Fibroblast of lung (primary cell): ENCODE results near the gene ITGB8. TPM values are rescaled to one million over a fixed set of nuclear protein-coding genes. Genes with fewer than 3 reads are reported as not detected.

ENCODE experiments used
- DNase-seq, 2 donors: peaks; one replicate each; pipeline versions ENCODE4 v3.0.0 to v3.0.0-alpha.2; 2010; ENCODE audit warnings: low read depth in 2 of 2
- H2AFZ ChIP-seq: 2 replicates; pipeline ENCODE4 v1.5.1; 2012; ENCODE audit warnings: low read length, control low read depth, inconsistent platforms
- H3K27ac ChIP-seq: 2 replicates; pipeline ENCODE4 v1.5.1; 2011; ENCODE audit warnings: low read length, control low read depth; ENCODE audit not compliant: insufficient read depth
- H3K27me3 ChIP-seq: 2 replicates; pipeline ENCODE4 v1.5.1; 2011; ENCODE audit warnings: mild to moderate bottlenecking, low read length; ENCODE audit not compliant: control insufficient read depth, insufficient read depth
- H3K36me3 ChIP-seq: 2 replicates; pipeline ENCODE4 v1.5.1; 2011; ENCODE audit warnings: low read length; ENCODE audit not compliant: control insufficient read depth, insufficient read depth
- H3K4me1 ChIP-seq: 2 replicates; pipeline ENCODE4 v1.5.1; 2011; ENCODE audit warnings: low read length; ENCODE audit not compliant: control insufficient read depth, insufficient read depth; ENCODE audit errors: extremely low read depth
- H3K4me2 ChIP-seq: 2 replicates; pipeline ENCODE4 v1.5.1; 2011; ENCODE audit warnings: low read length, control low read depth; ENCODE audit not compliant: insufficient read depth; ENCODE audit errors: extremely low read depth
- H3K4me3 ChIP-seq, 4 experiments: fragments of 200-600 bp in 1 of 4; sonication (generic) in 1 of 4; replicated peaks in 1 of 4; 2 replicates each; pipeline ENCODE4 v1.5.1; 2011 to 2016; ENCODE audit warnings: low read length in 4 of 4, low read depth in 3 of 4, mild to moderate bottlenecking in 3 of 4, control low read depth in 2 of 4, inconsistent platforms in 1 of 4, mixed read lengths in 1 of 4; ENCODE audit not compliant: insufficient read depth in 1 of 4; ENCODE audit errors: control extremely low read depth in 1 of 4
- H3K79me2 ChIP-seq: 2 replicates; pipeline ENCODE4 v1.5.1; 2012; ENCODE audit warnings: mild to moderate bottlenecking, low read length, inconsistent platforms; ENCODE audit not compliant: control insufficient read depth, insufficient read depth
- H3K9ac ChIP-seq: 2 replicates; pipeline ENCODE4 v1.5.1; 2011; ENCODE audit warnings: mild to moderate bottlenecking, low read length, control low read depth; ENCODE audit not compliant: insufficient read depth
- H3K9me3 ChIP-seq: 2 replicates; pipeline ENCODE4 v1.5.1; 2012; ENCODE audit warnings: low read depth, low read length; ENCODE audit not compliant: control insufficient read depth, insufficient read depth
- H4K20me1 ChIP-seq: 2 replicates; pipeline ENCODE4 v1.5.1; 2011; ENCODE audit warnings: low read length; ENCODE audit not compliant: control insufficient read depth, insufficient read depth; ENCODE audit errors: extremely low read depth
- CTCF ChIP-seq, 2 donors: IDR thresholded peaks in 1 of 2; conservative IDR thresholded peaks in 1 of 2; 1 replicate in 1 of 2; 2 replicates in 1 of 2; pipeline ENCODE4 v1.5.1; 2011 to 2012; ENCODE audit warnings: low read length in 2 of 2, control low read depth in 1 of 2, inconsistent platforms in 1 of 2, low read depth in 1 of 2, mild to moderate bottlenecking in 1 of 2
- EZH2 ChIP-seq: IDR thresholded peaks from 2 replicates; pipeline ENCODE4 v1.5.1; 2012; ENCODE audit warnings: low read length, control low read depth, mild to moderate bottlenecking; ENCODE audit errors: missing control alignments
- polyA plus RNA-seq, 2 donors: library from polyadenylated mRNA; depleted of rRNA in 1 of 2; stranded (reverse) in 1 of 2; unstranded in 1 of 2; fragments of >200 nt; gene quantifications; 2 replicates each; pipeline ENCODE4 v1.2.1, GENCODE V29; 2011 to 2012; ENCODE audit warnings: missing spikeins in 1 of 2
- total RNA-seq: library from RNA; depleted of rRNA; stranded (reverse); fragments of >200 nt; gene quantifications from 2 replicates; pipeline ENCODE4 v1.2.1, GENCODE V29; 2014

Gene ITGB8
- total and polyA plus RNA-seq, 2 donors (not counting 1 experiment from before 2014, with no cell fraction given): 3.8 to 100 TPM

GRCh38 chr7:20302891-20303290 is 27.8 kb upstream of the ITGB8 start:
- Histone ChIP-seq H3K4me2 (no peak overlapping the region), H3K4me3 (no peak overlapping the region), H3K9ac (no peak overlapping the region), H2AFZ (no peak overlapping the region), H3K36me3 (no peaks in the 10 kb centered on the region), H3K79me2 (no peaks in the 10 kb centered on the region), H3K9me3 (no peaks in the 10 kb centered on the region), H3K4me1 (no peaks in the 10 kb centered on the region), H3K27me3 (no peaks in the 10 kb centered on the region), H3K27ac (no peak overlapping the region), H4K20me1 (no peaks in the 10 kb centered on the region)
- DNase-seq: no peak
- no peak for TF ChIP-seq CTCF (conservative IDR thresholded peaks at IDR 0.05 in 1 of 2, IDR thresholded peaks at IDR 0.05 in 1 of 2; ENCODE audit: low read depth in 1 of 2, low read length in 2 of 2)
- no peak for TF ChIP-seq EZH2

DNA sequence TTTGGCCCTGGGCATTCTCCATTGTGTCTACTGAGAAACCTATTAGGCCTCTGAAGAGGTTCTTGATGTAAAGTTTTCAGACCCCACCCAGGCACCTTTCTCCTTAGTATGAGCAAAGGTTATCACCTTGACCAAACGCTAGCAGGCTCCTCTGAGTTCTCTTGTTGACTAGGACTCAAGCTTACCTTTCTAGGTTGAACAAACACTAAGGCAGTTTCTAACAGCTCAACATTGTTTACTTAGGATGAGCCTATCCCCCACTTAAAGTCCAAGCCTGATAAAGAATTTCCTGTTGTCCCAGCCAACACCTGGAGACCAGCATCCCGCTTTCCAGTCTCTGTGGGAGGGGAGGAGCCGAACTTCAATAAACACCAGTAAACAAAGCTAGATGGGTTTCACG is 26.3 kb upstream of the ITGB8 start:
- H3K79me2 ChIP-seq: no peaks in the 10 kb centered on the region
- no peaks in the 10 kb centered on the region for H3K27me3 ChIP-seq
- H3K4me2 ChIP-seq: no peak overlapping the region
- no peaks in the 10 kb centered on the region for H4K20me1 ChIP-seq
- TF ChIP-seq CTCF (conservative IDR thresholded peaks at IDR 0.05 in 1 of 2, IDR thresholded peaks at IDR 0.05 in 1 of 2; ENCODE audit: low read depth in 1 of 2, low read length in 2 of 2): no peak
- TF ChIP-seq EZH2: no peak
- H3K4me3 ChIP-seq: no peak overlapping the region
- H3K9me3 ChIP-seq: no peaks in the 10 kb centered on the region
- H2AFZ ChIP-seq: no peak overlapping the region
- no peak for DNase-seq
- H3K9ac ChIP-seq: no peak overlapping the region
- no peaks in the 10 kb centered on the region for H3K4me1 ChIP-seq
- H3K36me3 ChIP-seq: no peaks in the 10 kb centered on the region
- no peak overlapping the region for H3K27ac ChIP-seq

- H4K20me1 ChIP-seq: no peaks in the 10 kb centered on the region
- H3K4me1 ChIP-seq: no peaks in the 10 kb centered on the region
- H3K9ac ChIP-seq: no peak overlapping the region
- no peaks in the 10 kb centered on the region for H3K9me3 ChIP-seq
- H3K4me3 ChIP-seq: no peak overlapping the region
- no peak overlapping the region for H3K4me2 ChIP-seq
- no peaks in the 10 kb centered on the region for H3K79me2 ChIP-seq
- no peaks in the 10 kb centered on the region for H3K27me3 ChIP-seq
- no peak overlapping the region for H2AFZ ChIP-seq
- no peak for TF ChIP-seq CTCF (conservative IDR thresholded peaks at IDR 0.05 in 1 of 2, IDR thresholded peaks at IDR 0.05 in 1 of 2; ENCODE audit: low read depth in 1 of 2, low read length in 2 of 2)
- TF ChIP-seq EZH2: no peak
- H3K27ac ChIP-seq: no peak overlapping the region
- DNase-seq: no peak
- no peaks in the 10 kb centered on the region for H3K36me3 ChIP-seq
Measured at GRCh38 chr7:20305726-20306125, 25.0 kb upstream of the ITGB8 start.
